OCI-LY1 (cell line): ENCODE measurements around the gene ZNF839.

ENCODE experiments used
- H2AFZ ChIP-seq: fragments of 200-600 bp; sonication (generic), shearing (Covaris generic); 2 replicates; pipeline ENCODE4 v1.6.0; 2014; ENCODE audit warnings: antibody characterized with exemption, mild to moderate bottlenecking, low read length
- H3F3A ChIP-seq: fragments of 200-600 bp; sonication (generic), shearing (Covaris generic); 2 replicates; pipeline ENCODE4 v1.6.0; 2014; ENCODE audit warnings: mild to moderate bottlenecking, antibody characterized with exemption, low read length, moderate library complexity; ENCODE audit not compliant: insufficient read depth
- H3K27ac ChIP-seq: fragments of 200-600 bp; sonication (generic); 2 replicates; pipeline ENCODE4 v1.5.1; 2014; ENCODE audit warnings: low read length, mixed run types, mild to moderate bottlenecking, low read depth; ENCODE audit not compliant: poor library complexity, severe bottlenecking
- H3K27me3 ChIP-seq: fragments of 200-600 bp; sonication (generic); 2 replicates; pipeline ENCODE4 v1.6.0; 2014; ENCODE audit warnings: antibody characterized with exemption, mild to moderate bottlenecking, low read length, moderate library complexity; ENCODE audit not compliant: insufficient read depth
- H3K36me3 ChIP-seq: fragments of 200-600 bp; sonication (generic); 2 replicates; pipeline ENCODE4 v1.6.1; 2014; ENCODE audit warnings: mild to moderate bottlenecking, antibody characterized with exemption, low read length, moderate library complexity, mixed read lengths; ENCODE audit not compliant: insufficient read depth
- H3K4me1 ChIP-seq: fragments of 200-600 bp; sonication (generic); 2 replicates; pipeline ENCODE4 v1.5.1; 2014; ENCODE audit warnings: mild to moderate bottlenecking, low read length, moderate library complexity; ENCODE audit not compliant: insufficient read depth, severe bottlenecking
- H3K4me2 ChIP-seq: fragments of 200-600 bp; sonication (generic), shearing (Covaris generic); 2 replicates; pipeline ENCODE4 v1.6.1; 2014; ENCODE audit warnings: low read length
- H3K4me3 ChIP-seq: fragments of 200-600 bp; sonication (generic); 2 replicates; pipeline ENCODE4 v1.5.1; 2014; ENCODE audit warnings: low read length, low read depth, mild to moderate bottlenecking, mixed read lengths; ENCODE audit not compliant: poor library complexity, severe bottlenecking
- H3K79me2 ChIP-seq: fragments of 200-600 bp; shearing (Covaris generic); 2 replicates; pipeline ENCODE4 v1.6.1; 2016; ENCODE audit warnings: mixed run types, low read length, mixed read lengths; ENCODE audit not compliant: insufficient read depth
- H3K9ac ChIP-seq: fragments of 200-600 bp; sonication (generic), shearing (Covaris generic); 2 replicates; pipeline ENCODE4 v1.6.1; 2014; ENCODE audit warnings: mild to moderate bottlenecking, low read length, mixed read lengths
- H3K9me2 ChIP-seq: fragments of 200-600 bp; sonication (generic), shearing (Covaris generic); 2 replicates; pipeline ENCODE4 v1.6.1; 2014; ENCODE audit warnings: low read depth, mild to moderate bottlenecking, low read length, mixed read lengths
- H3K9me3 ChIP-seq: fragments of 200-600 bp; shearing (Covaris generic); 2 replicates; pipeline ENCODE4 v1.6.1; 2014; ENCODE audit warnings: low read length, mixed read lengths
- H4K20me1 ChIP-seq: fragments of 200-600 bp; sonication (generic), shearing (Covaris generic); 2 replicates; pipeline ENCODE4 v1.6.0; 2016; ENCODE audit warnings: mild to moderate bottlenecking, low read length; ENCODE audit not compliant: insufficient read depth
- EZH2 ChIP-seq: fragments of 200-600 bp; sonication (generic), shearing (Covaris generic); IDR thresholded peaks from 2 replicates; pipeline ENCODE4 v1.8.0; 2017; ENCODE audit warnings: borderline replicate concordance, mixed run types, mild to moderate bottlenecking, antibody characterized with exemption, low read length, moderate library complexity, mixed read lengths
- TF ChIP-seq, protein P1 (sequence below): fragments of 200-600 bp; sonication (generic), shearing (Covaris generic); IDR thresholded peaks from 2 replicates; pipeline ENCODE4 v1.5.1; 2017; ENCODE audit warnings: mild to moderate bottlenecking, antibody characterized with exemption, low read length, moderate library complexity, mixed read lengths

The ZNF839 gene

DNA sequence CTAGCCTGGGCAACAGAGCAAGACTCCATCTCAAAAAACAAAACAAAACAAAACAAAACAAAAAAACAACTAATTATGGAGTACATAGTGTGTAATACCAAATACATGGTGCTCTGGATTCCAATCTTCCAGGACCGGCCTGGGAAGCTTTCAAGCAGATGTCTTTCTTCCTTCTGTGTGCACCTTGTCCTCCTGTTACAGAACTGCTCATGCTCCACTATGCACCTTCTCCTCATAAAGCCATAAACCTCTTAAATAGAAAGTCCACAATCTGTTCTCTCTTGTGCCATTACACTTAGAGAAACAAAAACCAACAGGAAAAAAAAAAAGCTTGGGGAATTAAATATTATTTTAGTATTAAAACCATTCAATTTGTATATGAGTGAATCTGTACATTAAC lies 27.1 kb upstream of the ZNF839 start:
- H3K79me2 ChIP-seq, result no peaks in the 10 kb centered on the region
- no peak overlapping the region for H3K4me2 ChIP-seq
- no peak overlapping the region for H3K4me3 ChIP-seq
- no peaks in the 10 kb centered on the region for H3K9me3 ChIP-seq
- no peaks in the 10 kb centered on the region for H3F3A ChIP-seq
- H3K36me3 ChIP-seq, result no peaks in the 10 kb centered on the region
- TF ChIP-seq EZH2, result no peak
- TF ChIP-seq, protein P1, sequence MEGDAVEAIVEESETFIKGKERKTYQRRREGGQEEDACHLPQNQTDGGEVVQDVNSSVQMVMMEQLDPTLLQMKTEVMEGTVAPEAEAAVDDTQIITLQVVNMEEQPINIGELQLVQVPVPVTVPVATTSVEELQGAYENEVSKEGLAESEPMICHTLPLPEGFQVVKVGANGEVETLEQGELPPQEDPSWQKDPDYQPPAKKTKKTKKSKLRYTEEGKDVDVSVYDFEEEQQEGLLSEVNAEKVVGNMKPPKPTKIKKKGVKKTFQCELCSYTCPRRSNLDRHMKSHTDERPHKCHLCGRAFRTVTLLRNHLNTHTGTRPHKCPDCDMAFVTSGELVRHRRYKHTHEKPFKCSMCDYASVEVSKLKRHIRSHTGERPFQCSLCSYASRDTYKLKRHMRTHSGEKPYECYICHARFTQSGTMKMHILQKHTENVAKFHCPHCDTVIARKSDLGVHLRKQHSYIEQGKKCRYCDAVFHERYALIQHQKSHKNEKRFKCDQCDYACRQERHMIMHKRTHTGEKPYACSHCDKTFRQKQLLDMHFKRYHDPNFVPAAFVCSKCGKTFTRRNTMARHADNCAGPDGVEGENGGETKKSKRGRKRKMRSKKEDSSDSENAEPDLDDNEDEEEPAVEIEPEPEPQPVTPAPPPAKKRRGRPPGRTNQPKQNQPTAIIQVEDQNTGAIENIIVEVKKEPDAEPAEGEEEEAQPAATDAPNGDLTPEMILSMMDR, result no peak
- no peak overlapping the region for H2AFZ ChIP-seq
- no peak overlapping the region for H3K9ac ChIP-seq
- H3K27ac ChIP-seq, result no peak overlapping the region
- no peaks in the 10 kb centered on the region for H3K27me3 ChIP-seq
- H3K4me1 ChIP-seq, result no peaks in the 10 kb centered on the region
- no peaks in the 10 kb centered on the region for H4K20me1 ChIP-seq
- no peaks in the 10 kb centered on the region for H3K9me2 ChIP-seq

DNA sequence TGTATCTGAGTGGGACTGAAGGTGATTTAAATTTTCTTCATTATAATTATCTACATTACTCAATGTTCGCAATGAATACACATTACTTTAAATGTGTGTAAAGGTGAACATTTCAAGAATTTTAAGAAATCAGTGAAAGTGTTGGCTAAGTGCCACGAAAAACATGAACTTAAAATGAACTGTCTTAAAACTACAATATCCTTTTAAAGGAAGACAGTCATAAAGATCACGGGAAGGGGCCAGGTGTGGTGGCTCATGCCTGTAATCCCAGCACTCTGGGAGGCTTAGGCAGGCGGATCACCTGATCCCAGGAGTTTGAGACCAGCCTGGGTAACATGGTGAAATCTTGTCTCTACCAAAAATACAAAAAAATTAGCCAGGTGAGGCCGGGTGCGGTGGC lies 25.8 kb upstream of the ZNF839 start:
- no peaks in the 10 kb centered on the region for H4K20me1 ChIP-seq
- no peaks in the 10 kb centered on the region for H3K79me2 ChIP-seq
- H3K9me3 ChIP-seq, result no peaks in the 10 kb centered on the region
- no peaks in the 10 kb centered on the region for H3F3A ChIP-seq
- H3K36me3 ChIP-seq, result no peaks in the 10 kb centered on the region
- H3K4me1 ChIP-seq, result no peaks in the 10 kb centered on the region
- TF ChIP-seq, protein P1, result no peak
- TF ChIP-seq EZH2, result no peak
- no peak overlapping the region for H3K9ac ChIP-seq
- H3K9me2 ChIP-seq, result no peaks in the 10 kb centered on the region
- H3K27me3 ChIP-seq, result no peaks in the 10 kb centered on the region
- H3K4me3 ChIP-seq, result no peak overlapping the region
- no peak overlapping the region for H3K27ac ChIP-seq
- no peak overlapping the region for H3K4me2 ChIP-seq
- H2AFZ ChIP-seq, result no peak overlapping the region

DNA sequence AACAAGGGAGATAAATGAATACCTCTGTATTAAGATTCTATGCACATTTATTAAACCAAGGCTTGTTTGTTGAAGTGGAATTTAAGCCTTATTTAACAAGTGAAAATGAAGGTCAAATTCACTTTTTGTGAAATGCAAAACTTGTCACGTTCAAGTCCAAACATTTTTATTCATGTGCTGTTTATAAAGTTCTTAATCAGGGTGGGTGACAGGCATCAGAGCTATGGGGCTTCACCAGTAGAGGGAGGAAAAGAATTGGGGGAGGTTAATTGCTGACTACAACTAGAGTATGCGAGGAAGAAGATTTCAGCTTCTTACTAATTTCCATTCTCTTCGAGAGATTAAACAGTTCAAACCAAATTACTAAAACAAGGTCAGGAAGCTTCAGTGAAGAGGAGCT lies 24.3 kb upstream of the ZNF839 start:
- H3F3A ChIP-seq, result no peaks in the 10 kb centered on the region
- no peaks in the 10 kb centered on the region for H3K9me2 ChIP-seq
- no peaks in the 10 kb centered on the region for H3K27me3 ChIP-seq
- H3K4me1 ChIP-seq, result no peaks in the 10 kb centered on the region
- H3K79me2 ChIP-seq, result no peaks in the 10 kb centered on the region
- TF ChIP-seq EZH2, result no peak
- TF ChIP-seq, protein P1, result peak; percentile 13; the same call in 1 of the 2 replicates
- H3K27ac ChIP-seq, result no peak overlapping the region
- H3K9ac ChIP-seq, result no peak overlapping the region
- H3K9me3 ChIP-seq, result no peaks in the 10 kb centered on the region
- no peak overlapping the region for H3K4me2 ChIP-seq
- no peak overlapping the region for H3K4me3 ChIP-seq
- H3K36me3 ChIP-seq, result no peaks in the 10 kb centered on the region
- H4K20me1 ChIP-seq, result no peaks in the 10 kb centered on the region
- no peak overlapping the region for H2AFZ ChIP-seq
